ENCODE data around the gene DUSP28.
"Not testable (repeated sequence)": the region's sequence is repeated elsewhere in the genome, so short reads cannot be mapped to it uniquely, and the experiment has no call there.

Gene DUSP28

DNA sequence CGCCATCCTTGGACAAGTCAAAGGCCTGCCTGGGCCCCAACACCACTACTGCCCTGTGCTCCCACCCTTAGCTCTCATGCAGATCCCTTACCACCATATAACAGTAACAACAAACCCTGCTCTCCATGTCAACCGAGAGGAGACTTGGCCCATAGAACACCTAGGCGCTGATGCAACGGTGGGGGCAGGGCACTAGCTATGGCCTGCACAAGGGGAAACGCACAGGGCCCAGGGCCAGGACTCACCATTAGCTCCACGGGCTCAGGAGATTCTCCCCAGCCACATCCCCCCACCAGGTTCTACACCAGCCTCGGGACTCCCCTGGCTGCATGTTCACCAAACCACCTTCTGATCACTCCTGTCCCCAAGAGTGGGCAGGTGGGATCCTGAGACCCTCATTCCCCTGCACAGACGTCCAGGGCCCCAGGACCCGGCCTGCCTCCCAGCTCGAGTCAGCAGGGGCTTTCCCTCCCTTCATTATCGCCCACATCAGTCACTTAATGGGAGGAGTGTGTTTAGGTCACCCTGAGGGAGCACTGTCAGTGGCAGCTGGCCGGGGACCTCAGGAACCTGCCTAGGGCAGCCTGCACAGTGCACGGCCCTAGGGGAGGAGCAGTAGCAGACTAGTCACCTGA, 31.6 kb upstream of the DUSP28 start:
- DNase-seq = no peak

- no peak for DNase-seq
Measured at GRCh38 chr2:240529344-240529999, 30.7 kb upstream of the DUSP28 start.

- DNase-seq = no peak
Measured at GRCh38 chr2:240530181-240530580, 30.0 kb upstream of the DUSP28 start.

DNA sequence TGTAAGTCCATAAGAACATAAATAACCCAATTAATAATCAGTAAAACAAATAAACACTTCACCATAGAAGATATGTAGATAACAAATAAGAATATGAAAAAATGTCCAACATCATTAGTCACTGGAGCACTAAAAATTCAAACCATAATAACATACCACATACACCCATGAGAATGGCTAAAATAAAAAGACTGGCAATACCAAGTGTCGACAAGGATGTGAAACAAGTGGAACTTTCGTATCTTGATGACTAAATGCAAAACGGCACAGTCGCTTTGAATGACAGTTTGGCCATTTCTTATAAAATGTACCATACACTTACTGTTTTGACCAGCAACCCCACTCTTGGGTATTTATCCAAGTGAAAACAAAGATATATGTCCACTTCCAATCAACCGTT, 29.1 kb upstream of the DUSP28 start:
- DNase-seq = no peak

DNA sequence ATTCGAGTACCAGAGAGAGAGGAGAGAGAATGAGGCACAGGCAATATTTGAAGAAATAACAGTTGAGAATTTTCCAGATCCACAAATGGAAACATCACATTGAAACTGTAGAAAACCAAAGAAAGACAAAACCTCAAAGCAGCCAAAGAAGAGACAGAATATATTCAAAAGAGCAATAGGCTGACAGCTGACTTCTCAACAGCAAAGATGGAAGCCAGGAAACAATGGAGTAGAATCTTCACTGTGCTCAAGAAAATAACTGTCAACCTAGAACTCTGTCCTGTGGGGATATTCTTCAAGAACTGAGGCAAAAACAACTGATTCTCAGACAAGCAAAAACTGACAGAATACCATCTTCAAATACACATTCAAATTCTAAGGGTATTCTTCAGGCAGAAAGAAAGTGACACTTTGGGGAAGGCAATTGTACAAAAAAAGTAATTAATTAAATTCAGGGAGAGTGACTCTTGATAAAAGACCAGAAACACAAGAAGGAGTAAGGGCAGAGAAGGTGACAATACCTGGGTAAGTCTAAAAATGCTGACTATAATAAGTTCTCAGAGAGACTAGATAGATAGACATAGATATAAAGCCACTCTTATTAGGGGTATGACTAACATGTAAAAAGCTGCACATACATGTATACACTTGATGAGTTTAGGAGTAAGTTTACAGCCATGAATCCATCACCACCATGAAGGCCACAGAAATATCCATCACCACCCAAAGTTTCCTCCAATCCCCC, 28.0 kb upstream of the DUSP28 start:
- no peak for DNase-seq

GRCh38 chr2:240538031-240538780, 22.0 kb upstream of the DUSP28 start:
- no peak for DNase-seq

- DNase-seq = not testable (repeated sequence)
Measured at GRCh38 chr2:240539101-240539500, 21.1 kb upstream of the DUSP28 start.

GRCh38 chr2:240539906-240540305, 20.3 kb upstream of the DUSP28 start:
- no peak for DNase-seq

DNA sequence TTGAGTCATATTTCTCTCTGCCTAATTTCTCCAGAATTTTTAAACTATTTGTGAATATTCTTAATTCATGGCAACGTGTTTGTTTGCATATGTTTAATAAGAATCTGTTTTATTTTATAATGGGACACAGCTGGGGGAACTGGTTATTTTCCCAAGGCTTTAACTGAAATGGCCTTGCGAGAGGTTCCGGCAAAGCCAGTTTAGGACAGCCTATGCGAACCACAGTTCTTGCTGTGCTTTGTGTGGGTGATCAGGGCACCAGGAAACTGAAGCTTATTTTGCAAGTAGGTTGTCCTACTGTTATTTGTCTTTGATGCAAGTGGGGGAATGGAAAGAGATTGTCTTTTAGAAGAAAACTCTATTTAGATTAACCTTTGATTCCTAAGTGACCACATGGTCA, 8.9 kb upstream of the DUSP28 start:
- DNase-seq = no peak

- DNase-seq = no peak
Measured at GRCh38 chr2:240551811-240552210, 8.3 kb upstream of the DUSP28 start.

- DNase-seq = no peak
Measured at GRCh38 chr2:240553956-240554480, 6.1 kb upstream of the DUSP28 start.

DNA sequence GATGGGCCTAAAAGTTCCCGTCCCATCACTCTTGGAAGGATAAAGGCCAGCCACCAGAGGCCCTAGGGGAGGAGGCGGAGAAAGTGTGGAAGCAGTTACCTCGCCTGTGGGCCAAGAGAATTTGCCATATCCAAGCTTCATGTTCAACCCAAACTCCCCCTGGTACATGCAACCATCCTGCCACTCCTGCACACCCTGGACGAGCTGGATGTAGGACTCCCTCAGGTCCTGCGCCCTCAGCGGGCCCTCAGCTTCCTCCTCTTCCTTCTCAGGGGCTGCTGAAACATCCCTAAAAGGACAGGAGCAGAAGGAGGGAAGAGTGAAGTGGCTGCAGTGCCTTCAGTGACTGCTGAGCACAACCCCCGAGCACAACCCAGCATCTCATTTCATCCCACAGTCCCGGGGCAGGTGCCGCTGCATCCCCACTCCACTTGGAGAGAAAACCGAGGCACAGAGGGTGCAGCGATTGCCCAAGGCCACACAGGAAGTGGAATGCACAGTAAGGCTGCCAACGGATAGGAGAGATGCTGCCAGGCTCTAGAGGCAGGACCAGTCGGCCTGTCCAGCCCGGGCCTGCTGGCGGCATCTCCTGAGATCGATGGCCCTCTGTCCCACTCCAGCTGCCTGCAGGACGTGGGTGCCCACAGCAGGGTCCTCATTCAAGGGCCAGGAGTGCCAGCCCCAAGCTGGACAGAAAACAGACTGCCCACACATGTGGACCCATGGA, 5.2 kb upstream of the DUSP28 start:
- DNase-seq = no peak

DNA sequence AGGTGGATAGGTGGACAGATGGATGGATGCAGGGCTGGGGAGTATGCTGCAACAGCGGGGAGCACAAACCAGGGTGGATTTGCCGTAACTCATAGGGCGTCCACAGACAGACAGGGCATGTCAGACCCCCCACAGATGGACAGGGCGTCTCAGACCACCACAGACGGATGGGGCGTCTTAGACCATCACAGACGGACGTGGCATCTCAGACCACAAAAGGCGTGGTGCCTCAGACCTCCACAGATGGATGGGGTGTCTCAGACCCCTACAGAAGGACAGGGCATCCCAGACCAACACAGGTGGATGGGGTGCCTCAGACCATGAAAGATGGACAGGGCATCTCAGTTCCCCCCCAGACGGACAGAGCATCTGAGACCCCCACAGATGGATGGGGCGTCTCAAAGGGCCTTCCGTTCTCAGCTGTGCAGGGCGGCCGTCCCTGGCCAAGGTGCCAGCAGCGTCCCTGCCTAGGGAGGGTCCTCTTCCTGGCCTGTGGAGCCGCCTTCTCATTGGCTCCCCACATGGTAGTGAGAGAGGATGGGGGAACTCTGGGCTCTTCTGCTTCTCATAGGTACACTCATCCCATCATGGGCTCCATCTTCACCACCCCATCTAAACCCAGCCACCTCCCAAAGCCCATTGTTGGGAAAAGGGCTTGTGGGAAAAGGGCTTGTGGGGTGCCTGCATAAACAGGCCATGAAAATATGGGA, 4.5 kb upstream of the DUSP28 start:
- DNase-seq = no peak

GRCh38 chr2:240556553-240557100, 3.5 kb upstream of the DUSP28 start:
- DNase-seq = peak; percentile 82

DNA sequence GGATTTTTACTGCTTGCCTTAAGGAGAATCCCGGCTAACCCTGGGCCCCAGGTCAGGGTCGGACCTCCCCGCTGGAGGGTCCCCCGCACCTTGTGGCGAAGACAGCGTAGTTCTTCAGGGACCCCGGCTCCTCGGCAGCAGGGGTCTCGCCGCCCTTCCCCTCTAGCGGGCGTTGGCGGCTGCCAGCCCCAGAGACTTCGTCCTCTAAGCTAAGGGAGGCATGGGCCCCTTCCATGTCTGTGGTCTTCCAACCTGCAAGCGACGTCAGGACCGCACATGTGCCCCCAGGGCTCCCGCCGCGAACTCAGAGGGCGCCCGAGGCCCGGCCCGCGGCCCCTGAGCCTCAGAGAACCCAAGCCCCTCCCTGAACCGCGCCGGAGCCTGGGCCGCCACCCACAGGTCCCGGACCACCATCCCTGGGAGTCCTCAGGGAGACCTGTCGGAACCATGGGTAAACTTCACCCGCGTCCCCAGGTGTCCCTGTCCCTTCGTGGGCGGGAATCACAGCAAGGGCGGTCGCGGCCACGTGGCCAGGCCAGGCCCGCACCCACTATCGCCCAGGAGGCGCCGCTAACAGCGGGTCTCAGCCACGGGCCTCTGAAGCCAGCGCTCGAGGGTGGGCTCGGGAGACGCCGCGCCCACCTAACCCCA, 2.9 kb upstream of the DUSP28 start:
- no peak for DNase-seq

DNA sequence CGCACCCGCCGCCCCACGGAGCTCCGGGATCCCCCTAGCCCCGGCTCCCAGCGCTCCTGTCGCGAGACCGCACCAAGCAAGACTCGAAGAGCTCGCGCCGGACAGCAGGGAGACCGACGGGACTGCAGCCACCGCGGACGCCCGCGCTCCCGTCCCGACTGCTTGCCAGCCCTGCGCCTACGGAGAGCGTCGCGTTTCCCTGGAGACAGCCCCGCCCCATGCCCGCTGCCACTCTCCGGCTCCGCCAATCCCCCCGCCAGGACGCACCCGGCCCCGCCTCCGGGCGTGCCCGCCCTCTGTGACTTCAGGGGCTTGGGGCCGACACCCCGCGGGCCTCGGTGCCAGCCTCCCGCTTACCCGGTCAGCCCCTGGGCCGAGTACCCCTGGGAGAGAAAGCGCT, 2.3 kb upstream of the DUSP28 start, which contains the start of gene ANKMY1:
Gene ANKMY1 (minus strand): TSS at position 181 of the 400 bp plus-strand sequence. CDS start 653 bp downstream, outside the sequence.
- peak; percentile 76 for DNase-seq

- DNase-seq = no peak
Measured at GRCh38 chr2:240558236-240558761, 1.9 kb upstream of the DUSP28 start.

DNA sequence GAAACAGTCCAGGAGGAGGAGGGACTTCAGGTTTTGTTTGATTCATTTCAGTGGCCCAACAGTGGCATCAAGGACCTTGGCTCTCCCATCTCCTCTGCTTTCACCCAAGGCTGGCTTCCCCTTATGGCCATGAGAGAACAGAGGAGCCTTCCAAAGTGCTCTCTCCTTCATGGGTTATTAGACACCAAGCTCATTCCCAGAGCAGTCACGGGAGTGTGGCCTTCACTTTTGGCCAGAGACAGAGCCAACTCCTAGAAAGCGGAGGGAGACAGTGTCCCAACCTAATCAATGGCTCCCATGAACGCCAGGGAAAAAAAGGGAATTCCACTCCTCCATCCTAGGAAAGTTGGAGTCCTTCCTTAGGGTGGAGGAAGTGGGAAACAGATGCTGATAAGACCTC, 871 bp upstream of the DUSP28 start:
- DNase-seq = no peak

- DNase-seq = peak; percentile 99
Measured at GRCh38 chr2:240560480-240561324, 545 bp downstream of the DUSP28 start.

All from CD4-positive, alpha-beta T cell treated with Interleukin-12 subunit alpha and Interleukin-12 subunit beta, for 1 hour (primary cell).